Measurements from ENCODE around the gene HCFC1.
A peak's percentile ranks its signal among the peaks of the same experiment; 100 is the strongest.
"Not testable (repeated sequence)": the region's sequence is repeated elsewhere in the genome, so short reads cannot be mapped to it uniquely, and the experiment has no call there.

HCFC1 gene

GRCh38 chrX:154006947-154007346, 35.3 kb upstream of the HCFC1 start:
- DNase-seq, result no peak

DNA sequence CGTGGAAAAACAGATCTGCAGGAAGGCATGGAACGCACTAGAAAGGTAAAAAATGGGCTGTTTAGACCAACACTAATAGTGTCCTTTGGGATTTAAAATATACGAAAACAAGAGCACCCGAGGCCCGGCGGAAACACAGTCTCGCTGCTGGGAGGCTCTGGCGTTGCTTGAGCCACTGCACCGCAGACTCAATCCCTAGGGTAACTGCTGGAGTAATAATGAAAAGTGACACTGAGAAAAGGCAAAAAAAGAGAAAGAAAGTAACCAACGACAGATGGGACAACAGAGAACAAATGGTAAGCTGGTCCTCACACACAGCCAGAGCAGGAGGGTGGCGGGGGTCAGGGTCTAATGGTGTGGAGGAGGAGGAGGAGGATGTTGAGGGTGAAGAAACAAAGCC, 32.7 kb upstream of the HCFC1 start:
- no peak for DNase-seq

DNA sequence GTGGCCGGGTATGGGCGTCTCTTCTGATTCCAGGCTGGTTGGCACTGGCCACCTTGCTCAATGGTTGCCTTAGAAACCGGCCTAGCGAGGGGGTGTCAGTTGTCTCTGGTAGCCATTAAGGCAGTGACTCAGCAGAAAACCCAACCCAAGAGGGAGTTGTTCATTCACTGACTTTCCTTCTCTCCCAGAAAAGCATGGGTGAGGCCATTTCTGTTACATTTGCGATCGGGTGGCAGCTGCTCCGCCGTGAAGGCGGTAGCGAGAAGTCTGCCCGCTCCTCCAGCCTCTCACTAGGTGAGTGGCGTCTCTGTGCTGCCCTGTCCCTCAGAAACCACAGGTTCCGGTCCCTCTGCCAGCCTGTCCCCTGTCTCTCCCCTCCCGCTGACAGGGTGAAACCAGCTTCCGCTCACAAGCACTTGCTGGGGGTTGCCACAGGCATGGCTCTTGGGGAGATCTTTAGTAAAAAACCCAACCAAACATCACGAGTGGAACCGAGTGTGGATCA, 30.6 kb upstream of the HCFC1 start:
- DNase-seq, result peak; percentile 94

DNA sequence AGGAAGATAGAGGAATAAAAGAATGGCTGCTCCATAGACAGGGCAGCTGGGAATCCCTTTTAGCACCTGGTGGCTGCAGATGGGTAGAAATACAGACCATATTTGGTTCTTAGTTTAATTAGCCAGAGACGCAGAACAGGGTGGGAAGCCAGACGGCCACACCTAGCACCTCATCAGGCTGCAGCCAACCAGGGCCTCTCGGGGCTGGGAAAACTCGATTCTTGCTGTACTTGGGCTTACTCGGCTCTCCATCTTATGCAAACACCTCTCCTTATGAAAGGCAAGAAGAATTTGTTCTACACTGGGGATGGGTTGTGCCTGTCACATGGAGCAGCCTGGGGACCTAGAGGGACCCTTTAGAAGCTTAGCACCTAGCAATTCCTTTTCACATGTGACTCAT, 28.4 kb upstream of the HCFC1 start:
- peak; percentile 59 for DNase-seq

- DNase-seq, result no peak
Observed at GRCh38 chrX:153999359-154000037, 27.9 kb upstream of the HCFC1 start.

GRCh38 chrX:153995504-153995903, 23.9 kb upstream of the HCFC1 start:
- DNase-seq, result no peak

- not testable (repeated sequence) for DNase-seq
Observed at GRCh38 chrX:153994398-153994797, 22.8 kb upstream of the HCFC1 start.

DNA sequence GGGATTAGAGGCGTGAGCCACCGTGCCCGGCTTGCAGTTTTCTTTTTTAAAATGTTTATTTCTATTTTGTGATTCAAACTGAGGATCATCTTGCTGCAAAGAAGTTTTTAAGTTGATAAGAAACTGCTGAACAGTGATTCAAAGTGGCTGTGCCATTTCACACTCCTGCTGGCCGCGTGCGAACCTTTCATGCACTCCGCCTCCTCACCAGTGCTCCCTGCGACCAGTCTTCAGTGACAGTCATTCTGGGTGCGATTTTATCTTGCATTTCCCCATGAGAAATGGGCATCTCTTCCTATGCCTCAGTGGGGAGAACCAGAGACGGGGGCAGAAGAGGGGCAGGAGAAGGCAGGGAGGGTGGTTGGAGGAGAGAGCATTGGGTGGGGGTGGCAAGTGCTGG, 22.4 kb upstream of the HCFC1 start:
- DNase-seq, result no peak

GRCh38 chrX:153993079-153993478, 21.5 kb upstream of the HCFC1 start:
- no peak for DNase-seq

- no peak for DNase-seq
Observed at GRCh38 chrX:153992180-153992579, 20.6 kb upstream of the HCFC1 start.

GRCh38 chrX:153991013-153991580, 19.5 kb upstream of the HCFC1 start:
- no peak for DNase-seq

DNA sequence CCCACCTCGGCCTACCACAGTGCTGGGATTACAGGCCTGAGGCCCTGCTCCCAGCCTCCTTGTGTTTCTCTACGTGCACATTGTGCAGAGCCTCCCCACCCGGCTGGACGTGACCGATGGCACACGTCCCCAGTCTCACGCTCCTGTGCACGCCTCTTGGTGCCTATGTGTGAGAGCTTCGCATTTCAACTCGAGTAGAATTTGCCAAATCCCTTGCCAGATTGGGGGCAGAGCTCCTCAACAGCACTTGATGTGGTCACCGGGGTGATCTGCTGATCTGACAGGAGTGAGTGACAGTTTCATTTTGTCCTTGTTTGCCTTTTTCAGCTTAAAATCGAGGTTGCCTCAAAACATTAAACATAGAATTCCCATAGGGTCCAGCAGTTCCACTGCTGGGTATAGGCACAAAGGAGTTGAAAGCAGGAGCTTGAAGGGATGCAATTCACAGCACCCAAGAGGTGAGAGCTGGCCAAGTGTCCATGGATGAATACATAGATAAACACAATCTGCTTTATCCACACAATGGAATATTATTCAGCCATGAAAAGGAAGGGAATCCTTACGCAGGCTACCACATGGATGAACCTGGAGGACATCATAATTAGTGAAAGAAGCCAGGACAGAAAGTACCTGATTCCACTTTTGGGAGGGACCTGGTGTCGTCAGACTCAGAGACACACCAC, 18.5 kb upstream of the HCFC1 start:
- no peak for DNase-seq

GRCh38 chrX:153988493-153988892, 16.9 kb upstream of the HCFC1 start:
- DNase-seq, result no peak

GRCh38 chrX:153984351-153985178, 12.9 kb upstream of the HCFC1 start:
- DNase-seq, result peak; percentile 49

GRCh38 chrX:153983321-153983801, 11.7 kb upstream of the HCFC1 start:
- no peak for DNase-seq

DNA sequence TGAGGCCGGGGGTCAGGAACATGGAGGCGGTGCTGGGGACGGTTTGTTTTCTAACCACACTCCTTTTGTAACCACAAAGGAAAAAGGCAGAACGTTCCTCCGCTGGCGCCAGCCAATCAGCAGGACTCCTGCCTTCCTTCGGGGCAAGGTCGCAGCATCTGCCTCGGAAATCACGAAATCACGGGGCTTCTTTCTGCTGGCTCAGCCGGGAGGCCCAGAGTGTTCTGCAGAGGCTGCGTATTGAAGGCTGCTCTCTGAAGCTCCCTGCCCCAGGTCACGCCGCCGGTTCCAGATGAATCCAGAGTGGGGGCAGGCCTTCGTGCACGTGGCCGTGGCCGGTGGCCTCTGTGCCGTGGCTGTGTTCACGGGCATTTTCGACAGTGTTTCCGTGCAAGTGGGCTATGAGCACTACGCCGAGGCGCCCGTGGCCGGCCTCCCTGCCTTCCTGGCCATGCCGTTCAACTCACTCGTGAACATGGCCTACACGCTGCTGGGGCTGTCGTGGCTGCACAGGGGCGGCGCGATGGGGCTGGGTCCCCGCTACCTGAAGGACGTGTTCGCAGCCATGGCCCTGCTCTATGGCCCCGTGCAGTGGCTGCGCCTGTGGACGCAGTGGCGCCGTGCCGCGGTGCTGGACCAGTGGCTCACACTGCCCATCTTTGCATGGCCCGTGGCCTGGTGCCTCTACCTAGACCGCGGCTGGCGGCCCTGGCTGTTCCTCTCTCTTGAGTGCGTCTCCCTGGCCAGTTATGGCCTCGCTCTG, 10.3 kb upstream of the HCFC1 start:
- DNase-seq, result peak; percentile 75

DNA sequence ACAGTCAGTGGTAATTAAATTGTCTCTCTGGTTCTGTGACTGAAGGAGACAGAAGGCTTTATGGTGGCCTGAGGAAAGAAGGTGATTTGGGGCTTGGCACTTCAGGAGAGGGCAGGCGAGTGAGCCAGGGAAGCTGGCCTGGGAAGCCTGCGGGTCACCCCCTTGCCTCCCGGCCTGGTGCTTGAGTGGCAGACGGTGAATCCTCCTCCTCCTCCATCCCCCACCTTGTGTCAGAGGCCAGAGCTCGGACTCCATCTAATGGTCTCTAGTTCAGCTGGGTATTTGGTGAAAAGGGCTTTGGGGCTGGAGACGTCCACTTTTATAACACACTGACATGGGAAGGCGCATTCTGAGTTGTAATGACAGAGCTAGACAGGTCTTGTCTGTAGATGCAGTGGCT, 9.6 kb upstream of the HCFC1 start:
- no peak for DNase-seq

GRCh38 chrX:153980394-153980793, 8.8 kb upstream of the HCFC1 start:
- not testable (repeated sequence) for DNase-seq

DNA sequence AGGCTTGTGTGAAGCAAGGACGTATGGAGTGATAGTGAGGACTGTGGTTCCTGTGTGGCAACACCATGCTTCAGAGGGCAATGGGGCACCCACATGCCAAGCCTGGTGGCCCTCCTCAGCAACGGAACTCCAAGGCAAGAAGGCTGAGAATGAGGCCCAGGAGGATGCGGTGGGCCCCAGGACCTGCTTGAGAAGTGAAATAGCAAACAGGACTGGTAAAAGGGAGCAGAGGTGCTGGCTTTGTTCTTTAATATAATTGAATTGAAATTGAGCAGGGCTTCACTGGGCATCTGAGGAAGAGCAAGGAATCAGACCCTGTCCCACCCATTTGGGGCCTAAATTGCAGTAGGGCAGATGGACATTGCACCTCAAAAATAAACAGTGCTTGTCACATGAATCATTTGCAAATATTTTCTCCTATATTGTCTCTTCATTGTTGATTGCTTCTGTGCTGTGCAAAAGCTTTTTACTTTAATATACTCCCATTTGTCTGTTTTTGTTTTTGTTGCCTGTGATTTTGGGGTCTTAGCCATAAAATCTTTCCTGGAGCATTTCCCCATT, 3.2 kb upstream of the HCFC1 start:
- peak; percentile 34 for DNase-seq

- DNase-seq, result no peak
Observed at GRCh38 chrX:153974003-153974725, 2.5 kb upstream of the HCFC1 start.
